Hematopoietic multipotent progenitor cell treated with erythropoietin and hydrocortisone succinate and interleukin-3 and kit ligand, for 17 days (in vitro differentiated cells): ENCODE data around the gene DLG2.

Source experiments
- DNase-seq: peaks from one replicate; pipeline ENCODE4 v3.0.0-alpha.2; 2015; ENCODE audit warnings: low spot score

Gene DLG2

DNA sequence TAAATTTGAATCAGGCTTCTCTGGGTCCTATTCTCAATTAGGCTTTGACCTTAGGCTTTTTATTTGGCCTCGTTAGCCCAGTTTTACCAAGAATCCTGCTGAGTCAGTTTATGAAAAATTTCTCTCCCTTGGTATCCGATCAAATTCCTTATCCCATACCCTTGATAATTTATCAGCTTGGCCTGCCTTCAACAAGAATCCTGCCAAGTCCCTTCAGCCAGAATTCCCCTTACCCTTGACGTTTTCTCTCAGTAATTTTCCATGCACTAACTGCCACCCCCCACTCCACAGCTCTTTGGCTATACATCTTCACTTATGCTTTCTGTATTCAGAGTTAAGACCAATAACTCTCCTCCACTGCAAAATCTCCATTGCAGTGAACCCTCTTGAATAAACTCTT is 1530.0 kb downstream of the DLG2 start:
- no peak for DNase-seq

DNA sequence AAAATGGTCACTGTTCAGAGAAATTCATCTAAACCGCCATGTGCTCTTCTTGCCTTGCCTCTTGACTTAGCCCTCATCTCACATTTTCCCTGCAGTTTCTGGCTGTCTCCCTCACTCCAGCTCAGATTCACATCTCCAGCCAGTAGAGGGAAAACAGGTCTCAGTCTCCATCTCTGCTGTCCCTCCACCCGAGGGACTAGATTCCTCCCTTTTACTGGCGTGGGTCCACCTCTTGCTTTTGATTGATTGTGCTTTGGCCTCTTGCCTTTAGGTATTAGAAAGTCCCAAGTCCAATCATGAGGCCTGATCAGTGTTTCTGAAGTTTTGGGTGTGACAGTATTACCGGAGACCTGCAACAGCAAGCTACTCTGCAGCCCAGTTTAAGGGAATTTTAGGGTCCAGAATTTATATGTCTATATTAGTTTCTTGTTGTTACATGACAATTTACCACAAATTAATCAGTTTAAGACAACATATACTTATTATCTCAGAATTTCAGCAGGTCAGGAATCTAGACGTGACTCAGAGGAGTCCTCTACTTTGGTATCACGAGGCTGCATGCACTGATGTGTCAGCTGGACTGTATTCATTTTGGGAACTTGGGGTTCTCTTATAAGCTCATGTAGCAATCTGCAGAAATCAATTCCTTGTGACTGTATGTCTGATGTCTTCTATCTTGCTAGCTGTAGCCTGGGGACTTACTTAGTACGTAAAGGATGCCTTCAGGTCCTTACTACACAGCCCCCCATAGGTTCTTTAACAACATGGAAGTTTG is 1535.7 kb downstream of the DLG2 start:
- DNase-seq, result no peak

DNA sequence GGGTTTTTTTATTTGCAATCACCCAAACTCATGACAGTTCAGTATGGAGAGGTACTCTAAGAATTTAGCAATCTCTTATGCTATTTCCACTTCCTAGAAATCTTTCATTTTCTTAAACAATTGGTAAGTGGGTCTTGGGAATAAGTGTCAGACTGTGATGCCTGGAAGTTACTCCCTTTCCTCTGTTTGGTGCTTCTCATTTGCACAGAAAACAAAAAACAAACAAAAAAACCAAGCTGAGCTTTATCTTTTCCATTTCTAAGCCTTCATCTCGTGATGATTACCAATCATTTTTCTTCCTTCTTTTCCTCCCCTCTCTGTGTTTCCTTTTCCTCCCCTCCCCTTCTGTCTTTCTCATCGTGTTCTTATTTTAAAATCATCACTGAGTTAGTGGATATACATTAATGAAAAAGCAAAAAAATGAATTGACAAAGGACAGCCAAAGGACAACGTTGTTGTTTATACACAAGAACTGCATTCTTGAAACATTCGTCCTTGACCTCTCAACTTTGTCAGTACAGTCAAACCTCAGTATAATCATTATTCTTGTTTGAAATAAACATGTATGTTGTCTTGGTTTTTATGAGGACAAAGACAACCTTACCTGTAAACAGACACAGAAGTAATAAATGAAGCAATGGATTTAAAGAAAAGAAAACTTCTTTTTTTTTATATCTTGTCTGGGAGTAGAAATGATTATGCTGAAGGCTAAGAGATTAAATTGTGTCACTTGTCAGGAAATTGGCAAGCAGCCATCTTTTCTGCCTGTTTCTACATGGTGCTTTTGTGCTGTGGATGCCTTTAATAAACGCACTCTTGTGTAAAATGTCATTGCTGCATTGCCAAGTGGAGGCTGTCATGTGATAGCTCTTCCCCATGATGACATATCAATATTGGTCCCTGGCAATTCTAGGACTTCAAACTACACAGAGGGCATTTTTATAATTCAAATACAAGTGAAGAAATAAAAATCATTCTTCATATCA is 1537.8 kb downstream of the DLG2 start:
- no peak for DNase-seq

DNA sequence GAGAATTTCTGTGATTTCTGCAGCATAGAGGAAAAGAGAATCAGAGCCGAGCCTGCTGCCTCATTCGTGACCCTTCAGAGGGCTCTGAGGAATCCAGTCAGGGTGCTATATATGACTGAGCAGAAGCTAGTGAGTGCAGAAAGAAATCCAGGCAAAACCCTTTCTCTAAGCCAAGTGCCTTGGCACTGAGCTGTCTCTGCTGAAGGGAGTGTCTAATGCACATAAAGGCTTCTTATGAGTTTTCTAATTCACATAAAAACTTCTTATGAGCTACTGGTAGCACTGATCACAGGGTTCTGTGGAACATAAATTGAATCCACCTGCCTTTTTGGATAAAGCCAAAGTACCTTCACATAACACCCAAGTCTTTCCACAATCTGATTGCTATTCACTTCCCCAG is 1555.3 kb downstream of the DLG2 start:
- no peak for DNase-seq

DNA sequence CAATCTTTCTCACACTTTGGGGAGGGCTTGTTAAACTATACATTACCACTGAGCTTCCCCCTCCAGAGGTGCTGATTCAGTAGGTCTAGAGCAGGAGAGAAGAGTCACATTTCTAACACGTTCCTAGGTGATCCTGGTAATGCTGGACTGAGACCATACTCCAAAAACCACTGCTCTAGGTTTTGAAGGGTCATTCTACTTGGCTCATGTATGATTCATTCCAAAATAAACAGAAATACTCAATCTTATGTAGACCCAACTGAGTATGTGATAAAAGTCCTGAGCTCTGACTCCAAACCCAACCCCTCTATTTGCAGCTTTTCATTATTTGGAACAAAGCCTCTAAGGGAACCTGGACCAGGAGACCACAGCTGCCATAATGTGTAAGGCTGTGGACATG is 1558.1 kb downstream of the DLG2 start:
- no peak for DNase-seq

DNA sequence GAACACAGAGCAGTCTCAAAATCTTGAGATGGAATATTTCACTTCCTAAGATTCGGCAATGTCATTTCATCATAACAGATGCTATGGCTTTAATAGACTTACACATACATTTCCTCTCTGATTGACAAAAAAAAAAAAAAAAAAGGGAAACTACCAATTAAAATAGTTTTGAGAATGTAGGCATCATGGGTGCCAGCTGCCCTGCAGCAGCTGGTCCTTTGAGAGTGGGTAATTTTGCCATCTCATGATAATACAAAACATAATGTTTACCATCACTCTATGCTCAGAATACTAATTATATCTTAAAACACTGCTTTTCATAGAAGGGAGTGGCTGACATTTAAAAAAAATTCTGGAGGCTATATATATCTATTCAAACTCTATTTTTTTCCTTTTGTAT is 1565.4 kb downstream of the DLG2 start:
- DNase-seq, result no peak

DNA sequence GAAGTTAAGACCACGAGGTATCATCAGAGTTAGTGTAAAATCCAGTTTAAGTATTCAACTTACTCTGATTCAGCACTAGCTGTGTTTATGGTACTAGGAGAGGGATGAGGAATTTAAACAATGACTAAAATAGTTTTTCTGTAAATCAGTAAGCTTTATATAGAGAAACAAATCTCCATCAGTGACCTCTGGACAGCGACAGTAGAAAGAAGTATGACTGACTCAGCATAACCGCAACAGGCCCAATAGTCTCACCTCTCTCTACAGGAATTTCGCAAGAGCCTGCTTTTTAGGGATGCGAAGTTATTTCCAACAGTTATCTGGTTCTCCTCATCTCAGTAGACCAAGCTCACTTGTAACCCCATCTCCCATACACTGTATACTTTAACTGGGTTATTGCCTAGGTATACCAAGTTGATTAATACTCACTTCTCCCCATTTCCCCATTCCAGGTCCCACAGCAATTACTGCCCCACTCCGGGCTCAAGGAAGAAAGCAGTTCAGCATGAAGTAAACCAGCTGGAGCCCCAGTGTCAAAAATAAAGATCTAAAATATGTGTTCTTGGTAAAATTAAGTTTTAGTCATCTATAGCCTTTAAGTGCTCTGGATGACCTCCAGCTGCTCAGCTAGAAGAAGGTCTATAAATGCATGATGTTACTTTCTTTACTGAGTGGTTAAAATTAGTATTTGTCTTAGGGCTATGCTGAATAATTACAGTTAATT is 1570.3 kb downstream of the DLG2 start:
- DNase-seq, result no peak

DNA sequence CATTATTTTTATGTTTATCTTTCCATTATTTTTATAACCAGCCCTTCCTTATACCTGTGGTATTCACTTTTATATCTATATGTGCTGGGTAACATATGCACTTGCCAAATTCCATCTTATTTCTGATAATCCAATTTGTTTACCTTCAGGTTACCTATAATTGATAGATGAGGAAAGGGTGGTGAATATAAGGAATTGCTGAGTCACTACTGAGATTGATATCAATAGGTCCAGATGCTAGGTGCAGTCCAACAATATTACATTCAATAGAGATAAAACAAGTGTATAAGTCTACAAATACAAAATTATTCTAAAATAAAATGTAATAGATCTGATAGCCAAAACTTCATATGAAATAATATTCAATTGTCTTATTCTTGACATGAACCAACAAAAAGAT is 1582.0 kb downstream of the DLG2 start:
- DNase-seq, result no peak

DNA sequence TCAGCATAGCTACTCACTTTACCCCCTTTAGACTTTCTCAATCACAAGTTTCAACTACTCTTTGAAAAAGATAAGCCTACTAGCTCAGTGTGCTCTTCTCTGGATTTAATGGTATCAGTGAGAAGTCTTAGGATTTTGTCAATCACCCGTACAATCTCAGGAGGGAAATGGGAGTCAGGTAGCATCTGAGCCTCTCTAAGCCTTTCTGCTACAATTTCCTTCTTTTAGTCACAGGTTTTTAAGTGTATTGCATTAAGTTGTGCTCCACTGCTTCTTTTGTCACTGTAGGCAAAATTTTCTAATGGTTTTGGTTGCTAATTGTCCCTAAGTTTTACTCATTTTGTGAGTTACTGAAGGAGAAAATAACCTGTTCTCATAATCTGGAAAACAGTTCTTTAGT is 1582.4 kb downstream of the DLG2 start:
- DNase-seq, result no peak

DNA sequence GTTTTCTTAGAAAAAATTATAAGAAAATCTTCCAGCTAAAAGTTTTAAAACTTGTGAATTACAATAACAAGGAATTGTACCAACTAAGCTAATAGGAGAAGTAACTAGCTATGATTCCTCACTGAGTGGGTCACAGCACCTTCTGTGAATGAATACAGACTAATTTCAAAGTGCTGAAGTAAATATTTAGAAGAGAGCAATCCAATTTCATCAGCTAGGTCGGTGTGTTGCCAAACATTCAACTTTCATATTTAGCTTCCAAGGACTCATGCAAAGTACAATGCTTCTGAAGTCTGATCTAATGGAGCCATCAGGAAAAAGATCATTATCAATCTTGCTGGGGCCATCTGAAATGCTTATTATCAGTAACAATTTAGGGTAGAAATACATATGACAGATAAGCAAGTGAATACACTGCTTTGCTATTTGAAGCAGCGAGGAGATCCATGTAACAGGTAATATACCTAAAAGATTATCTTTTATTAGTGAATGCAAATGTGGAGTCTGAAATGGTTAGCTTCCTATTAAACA is 1590.4 kb downstream of the DLG2 start:
- DNase-seq, result no peak

DNA sequence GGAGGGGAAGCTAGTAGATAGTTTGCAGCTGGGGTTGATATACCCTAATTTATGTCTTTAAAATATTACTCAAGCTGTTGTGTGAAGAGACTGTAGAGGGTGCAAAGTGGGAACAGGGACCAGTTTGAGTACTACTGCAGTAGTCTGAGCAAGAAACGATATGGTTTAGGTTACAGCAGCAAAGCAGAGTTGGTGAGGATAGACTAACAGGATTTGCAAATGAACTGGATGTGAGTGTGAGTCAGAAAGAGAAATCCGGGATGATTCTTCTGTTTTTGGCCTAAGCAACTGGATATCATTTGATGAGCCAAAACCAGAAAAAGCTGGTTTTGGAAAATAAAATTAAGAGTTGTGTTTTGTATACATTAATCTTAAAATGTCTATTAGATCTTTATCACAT is 1591.5 kb downstream of the DLG2 start:
- DNase-seq, result no peak

DNA sequence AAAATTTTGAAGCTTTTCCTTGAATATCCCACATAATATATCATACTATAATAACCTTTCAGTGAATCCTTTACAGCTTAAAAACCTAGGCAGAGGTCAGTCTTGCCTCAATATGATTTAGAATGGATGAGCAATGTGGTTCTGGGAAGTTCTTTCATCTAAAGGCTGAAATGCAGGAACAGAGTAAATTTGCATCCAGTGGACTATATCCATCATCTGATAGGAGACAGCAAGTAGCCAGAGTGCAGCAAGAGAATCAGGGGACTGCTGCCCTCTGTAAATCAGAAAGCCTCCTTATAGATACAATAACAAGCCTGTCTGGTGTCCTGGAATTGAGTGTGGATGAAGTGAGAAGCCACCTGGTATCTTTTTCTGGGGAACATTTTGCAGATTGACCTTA is 1592.7 kb downstream of the DLG2 start:
- no peak for DNase-seq

DNA sequence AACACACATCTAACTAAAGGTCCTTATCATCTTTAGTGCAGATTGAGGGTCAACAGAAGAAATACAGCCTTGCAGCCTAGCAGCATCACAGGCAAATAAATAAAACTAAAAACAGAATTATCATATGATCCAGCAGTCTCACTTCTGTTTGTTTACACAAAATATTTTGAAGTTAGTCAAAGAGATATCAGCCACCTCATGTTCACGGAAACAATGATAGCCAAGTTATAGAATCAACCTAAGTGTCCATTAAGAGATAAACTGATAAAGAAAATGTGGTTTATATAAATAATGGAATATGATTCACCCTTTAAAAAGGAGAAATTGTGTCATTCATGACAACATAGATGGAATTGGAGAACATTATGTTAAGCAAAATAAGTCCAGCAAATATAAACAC is 1602.9 kb downstream of the DLG2 start:
- no peak for DNase-seq

DNA sequence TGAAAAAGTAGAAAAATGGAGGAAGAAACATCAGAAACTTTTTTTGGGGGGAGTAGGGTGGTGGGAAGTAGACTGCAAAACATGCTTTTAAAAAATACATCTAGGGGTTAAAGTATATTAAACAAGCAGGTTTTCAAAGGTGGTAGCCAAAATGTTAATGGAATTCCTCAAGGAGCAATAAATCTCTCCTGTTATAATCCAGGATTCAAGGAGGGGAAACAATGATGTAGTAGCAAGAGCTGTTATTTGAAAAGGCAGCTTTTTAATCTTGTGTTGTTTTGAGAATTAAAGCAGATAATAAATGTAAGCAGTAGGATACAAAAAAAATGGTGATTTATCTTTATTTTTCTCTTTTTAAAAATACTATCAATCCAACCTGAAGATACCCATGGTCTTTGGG is 1604.4 kb downstream of the DLG2 start:
- no peak for DNase-seq

DNA sequence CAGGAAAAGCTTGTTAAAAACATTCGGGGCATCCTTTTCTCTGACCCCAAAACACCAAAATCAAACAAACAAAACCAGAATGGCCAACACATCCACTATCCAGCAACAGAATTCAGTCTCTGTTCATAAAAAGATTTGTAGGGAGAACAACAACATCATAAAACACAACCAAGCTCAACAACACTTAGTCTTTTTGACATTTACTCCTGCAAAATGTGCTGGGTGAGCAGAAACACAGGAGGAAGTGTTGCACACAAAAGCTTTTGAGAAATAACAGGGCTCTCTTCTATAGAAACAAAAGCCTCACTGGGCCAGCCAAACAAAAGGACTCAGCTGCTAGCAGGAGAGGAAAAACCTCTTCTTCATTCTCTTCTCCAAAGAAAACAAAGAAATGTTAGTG is 1604.9 kb downstream of the DLG2 start:
- no peak for DNase-seq

DNA sequence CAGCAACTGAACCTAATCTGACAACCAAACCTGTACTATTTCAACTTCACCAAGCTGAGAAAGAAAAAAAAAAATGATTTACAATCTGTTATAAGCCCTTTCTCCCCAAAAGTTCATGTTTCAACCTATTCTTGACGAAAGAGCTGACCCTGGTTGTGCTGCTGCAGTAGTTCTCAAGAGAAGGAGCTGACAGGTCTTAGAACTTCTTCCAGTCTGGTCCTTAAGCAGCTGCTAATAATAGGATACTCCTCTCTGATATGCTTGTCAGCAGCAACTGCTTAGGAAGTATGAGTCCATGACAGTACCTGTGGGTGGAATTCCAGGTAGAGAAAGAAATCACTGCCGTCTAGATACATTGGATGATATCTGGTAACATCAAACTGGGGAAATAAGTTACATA is 1605.9 kb downstream of the DLG2 start:
- no peak for DNase-seq

DNA sequence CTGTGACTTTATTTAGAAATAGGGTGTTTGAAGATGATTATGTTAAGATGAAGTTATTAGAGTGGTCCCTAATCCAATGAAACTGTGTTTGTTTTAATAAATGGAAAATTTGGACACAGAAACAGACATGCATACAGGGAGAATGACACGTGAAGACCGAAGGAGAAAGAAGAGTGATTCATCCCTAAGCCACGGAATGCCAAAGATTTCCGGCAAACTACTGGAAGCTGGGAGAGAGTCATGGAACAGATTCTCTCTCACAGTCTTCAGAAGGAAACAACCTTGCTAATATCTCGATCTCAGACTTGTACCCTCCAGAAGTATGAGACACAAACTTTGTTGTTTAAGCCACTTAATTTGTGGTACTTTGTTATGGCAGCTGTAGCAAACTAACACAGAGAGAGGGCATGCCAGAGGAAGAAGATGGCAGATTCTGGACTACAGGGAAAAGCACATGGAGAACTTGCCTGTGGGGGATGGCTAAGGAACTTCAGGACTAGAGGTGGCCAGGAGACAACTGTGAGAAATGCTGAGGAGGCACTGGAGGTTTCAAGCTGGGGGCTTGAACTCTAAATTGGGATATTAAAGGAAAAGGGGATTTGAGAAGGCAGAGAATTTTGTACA is 1607.5 kb downstream of the DLG2 start:
- DNase-seq, result no peak

DNA sequence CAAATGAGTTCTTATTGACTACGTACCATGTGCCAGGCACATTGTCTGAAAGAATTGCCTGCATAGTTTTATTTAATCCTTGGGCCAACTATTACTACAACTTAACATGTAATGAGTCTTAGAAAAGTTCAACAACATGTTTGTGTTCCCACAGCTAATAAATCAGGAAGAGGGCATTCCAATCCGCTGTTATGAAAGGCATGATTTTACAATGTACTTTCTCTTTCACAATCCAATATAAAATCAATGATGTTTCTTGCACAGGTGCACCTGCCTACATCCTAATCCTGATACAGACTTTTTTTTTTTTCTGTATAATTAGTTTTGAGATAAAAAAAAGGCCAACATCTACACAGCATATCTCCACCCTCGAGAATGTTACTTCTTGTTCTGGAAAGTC is 1612.6 kb downstream of the DLG2 start:
- no peak for DNase-seq

DNA sequence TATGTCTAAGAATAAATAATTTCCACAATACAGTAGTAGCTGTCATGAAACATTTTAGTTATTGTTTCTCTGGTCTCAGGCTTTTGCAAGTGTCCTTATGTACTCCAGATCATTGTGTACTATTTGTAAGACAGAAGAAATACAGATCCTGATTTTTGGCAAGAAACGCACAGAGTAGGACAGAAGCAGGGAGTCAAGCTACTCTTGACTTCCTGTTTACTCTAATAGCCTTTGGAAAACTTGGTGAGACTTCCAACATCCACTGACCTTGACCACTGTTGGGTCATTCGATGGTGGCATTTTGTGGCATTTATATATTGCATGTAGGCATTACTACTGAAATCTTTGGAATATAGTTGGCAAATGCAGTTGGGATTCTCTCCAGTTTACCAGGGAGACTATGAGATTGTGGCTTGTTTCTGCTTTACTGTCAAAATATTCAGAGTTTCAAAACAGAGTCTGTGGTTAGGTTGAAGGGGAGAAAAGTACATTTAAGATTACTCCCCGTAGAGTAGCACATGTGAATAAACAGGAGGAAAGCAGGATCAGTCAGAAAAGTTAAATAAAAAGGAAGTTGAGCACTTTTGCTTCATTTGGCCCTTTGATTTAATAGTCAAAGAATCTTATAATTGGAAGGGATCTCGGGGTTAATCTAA is 1614.8 kb downstream of the DLG2 start:
- DNase-seq, result no peak

DNA sequence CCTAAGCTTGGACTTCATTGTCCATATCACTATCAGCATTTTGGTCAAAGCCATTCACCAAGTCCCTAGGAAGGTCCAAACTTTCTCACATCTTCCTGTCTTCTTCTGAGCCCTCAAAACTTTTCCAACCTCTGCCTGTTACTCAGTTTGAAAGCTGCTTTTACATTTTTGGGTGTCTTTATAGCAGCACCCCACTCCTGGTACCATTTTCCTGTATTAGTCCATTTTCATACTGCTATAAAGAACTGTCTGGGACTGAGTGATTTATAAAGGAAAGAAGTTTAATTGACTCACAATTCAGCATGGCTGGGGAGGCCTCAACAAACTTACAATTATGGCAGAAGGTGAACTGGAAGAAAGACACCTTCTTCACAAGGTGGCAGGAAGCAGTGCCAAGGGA is 1624.0 kb downstream of the DLG2 start:
- DNase-seq, result no peak

DNA sequence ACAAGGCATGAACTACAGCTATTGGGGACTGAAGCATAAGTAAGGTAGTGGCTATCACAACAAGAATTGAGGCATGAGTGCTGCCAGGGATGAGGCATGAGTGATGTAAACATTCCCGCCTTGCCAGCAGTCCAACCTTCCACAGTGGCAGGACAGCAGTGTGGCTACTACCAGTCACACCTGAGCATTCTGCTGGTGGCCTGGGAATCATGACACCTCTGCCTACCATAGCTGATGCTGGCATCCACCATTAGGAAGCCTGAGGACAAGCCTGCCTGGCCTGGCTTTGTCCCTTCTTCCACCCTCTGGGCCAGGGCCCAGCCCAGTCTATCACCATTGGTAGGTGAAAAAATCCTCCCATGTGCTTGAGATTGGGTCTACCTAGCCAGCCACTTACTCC is 1628.2 kb downstream of the DLG2 start:
- DNase-seq, result no peak
